OCI-LY1 (cell line): ENCODE measurements around the gene C10orf95.

ENCODE experiments used
- H2AFZ ChIP-seq: fragments of 200-600 bp; sonication (generic), shearing (Covaris generic); 2 replicates; pipeline ENCODE4 v1.6.0; 2014; ENCODE audit warnings: antibody characterized with exemption, mild to moderate bottlenecking, low read length
- H3F3A ChIP-seq: fragments of 200-600 bp; sonication (generic), shearing (Covaris generic); 2 replicates; pipeline ENCODE4 v1.6.0; 2014; ENCODE audit warnings: mild to moderate bottlenecking, antibody characterized with exemption, low read length, moderate library complexity; ENCODE audit not compliant: insufficient read depth
- H3K27ac ChIP-seq: fragments of 200-600 bp; sonication (generic); 2 replicates; pipeline ENCODE4 v1.5.1; 2014; ENCODE audit warnings: low read length, mixed run types, mild to moderate bottlenecking, low read depth; ENCODE audit not compliant: poor library complexity, severe bottlenecking
- H3K27me3 ChIP-seq: fragments of 200-600 bp; sonication (generic); 2 replicates; pipeline ENCODE4 v1.6.0; 2014; ENCODE audit warnings: antibody characterized with exemption, mild to moderate bottlenecking, low read length, moderate library complexity; ENCODE audit not compliant: insufficient read depth
- H3K36me3 ChIP-seq: fragments of 200-600 bp; sonication (generic); 2 replicates; pipeline ENCODE4 v1.6.1; 2014; ENCODE audit warnings: mild to moderate bottlenecking, antibody characterized with exemption, low read length, moderate library complexity, mixed read lengths; ENCODE audit not compliant: insufficient read depth
- H3K4me1 ChIP-seq: fragments of 200-600 bp; sonication (generic); 2 replicates; pipeline ENCODE4 v1.5.1; 2014; ENCODE audit warnings: mild to moderate bottlenecking, low read length, moderate library complexity; ENCODE audit not compliant: insufficient read depth, severe bottlenecking
- H3K4me2 ChIP-seq: fragments of 200-600 bp; sonication (generic), shearing (Covaris generic); 2 replicates; pipeline ENCODE4 v1.6.1; 2014; ENCODE audit warnings: low read length
- H3K4me3 ChIP-seq: fragments of 200-600 bp; sonication (generic); 2 replicates; pipeline ENCODE4 v1.5.1; 2014; ENCODE audit warnings: low read length, low read depth, mild to moderate bottlenecking, mixed read lengths; ENCODE audit not compliant: poor library complexity, severe bottlenecking
- H3K79me2 ChIP-seq: fragments of 200-600 bp; shearing (Covaris generic); 2 replicates; pipeline ENCODE4 v1.6.1; 2016; ENCODE audit warnings: mixed run types, low read length, mixed read lengths; ENCODE audit not compliant: insufficient read depth
- H3K9ac ChIP-seq: fragments of 200-600 bp; sonication (generic), shearing (Covaris generic); 2 replicates; pipeline ENCODE4 v1.6.1; 2014; ENCODE audit warnings: mild to moderate bottlenecking, low read length, mixed read lengths
- H3K9me2 ChIP-seq: fragments of 200-600 bp; sonication (generic), shearing (Covaris generic); 2 replicates; pipeline ENCODE4 v1.6.1; 2014; ENCODE audit warnings: low read depth, mild to moderate bottlenecking, low read length, mixed read lengths
- H3K9me3 ChIP-seq: fragments of 200-600 bp; shearing (Covaris generic); 2 replicates; pipeline ENCODE4 v1.6.1; 2014; ENCODE audit warnings: low read length, mixed read lengths
- H4K20me1 ChIP-seq: fragments of 200-600 bp; sonication (generic), shearing (Covaris generic); 2 replicates; pipeline ENCODE4 v1.6.0; 2016; ENCODE audit warnings: mild to moderate bottlenecking, low read length; ENCODE audit not compliant: insufficient read depth
- EZH2 ChIP-seq: fragments of 200-600 bp; sonication (generic), shearing (Covaris generic); IDR thresholded peaks from 2 replicates; pipeline ENCODE4 v1.8.0; 2017; ENCODE audit warnings: borderline replicate concordance, mixed run types, mild to moderate bottlenecking, antibody characterized with exemption, low read length, moderate library complexity, mixed read lengths
- TF ChIP-seq, protein P1 (sequence below): fragments of 200-600 bp; sonication (generic), shearing (Covaris generic); IDR thresholded peaks from 2 replicates; pipeline ENCODE4 v1.5.1; 2017; ENCODE audit warnings: mild to moderate bottlenecking, antibody characterized with exemption, low read length, moderate library complexity, mixed read lengths

Gene C10orf95

DNA sequence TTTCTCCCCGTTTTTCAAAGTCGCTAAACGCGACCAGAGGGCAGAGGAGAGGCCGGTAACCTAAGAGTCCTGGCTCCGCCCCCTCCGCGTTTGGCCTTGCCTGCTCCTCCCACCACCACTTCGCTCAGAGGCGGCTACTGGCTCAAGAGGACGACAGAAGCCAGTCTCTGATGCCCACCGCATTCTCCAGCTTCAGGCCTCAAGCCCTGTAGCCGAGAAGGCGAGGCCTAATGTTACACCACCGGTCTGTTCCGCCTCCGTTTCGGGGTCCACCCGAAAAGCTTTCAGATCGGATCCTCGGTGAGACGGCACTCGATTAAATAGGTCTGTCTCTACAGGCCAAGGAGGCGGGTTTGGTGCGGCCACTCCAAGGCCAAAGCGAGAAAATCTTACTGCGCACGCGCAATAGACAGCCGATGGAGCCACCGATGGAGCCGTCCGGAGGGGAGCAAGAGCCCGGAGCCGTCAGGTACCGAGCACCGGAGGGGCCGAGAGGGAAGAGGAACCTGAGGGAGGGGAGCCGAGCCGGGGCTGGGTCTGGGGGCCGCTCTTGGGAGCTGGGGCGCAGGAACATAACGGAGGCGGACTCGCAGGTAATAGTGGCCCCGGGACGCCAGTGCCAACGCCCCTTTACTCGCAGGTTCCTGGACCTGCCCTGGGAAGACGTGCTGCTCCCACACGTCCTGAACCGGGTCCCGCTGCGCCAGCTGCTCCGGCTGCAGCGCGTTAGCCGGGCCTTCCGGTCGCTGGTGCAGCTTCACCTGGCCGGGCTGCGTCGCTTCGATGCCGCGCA is 30.4 kb downstream of the C10orf95 start, which contains the start of gene FBXL15:
Gene FBXL15, plus strand, starts transcription at position 123 of the 793 bp plus-strand sequence. Its CDS starts 294 bp downstream, at position 417.
- Histone ChIP-seq H3K36me3 (no peaks in the 10 kb centered on the region), H3K4me3 (peak within 1 kb of the TSS; percentile 85), H3K9me3 (no peaks in the 10 kb centered on the region), H3K27ac (peak within 1 kb of the TSS; percentile 85), H3K79me2 (no peaks in the 10 kb centered on the region), H3F3A (no peaks in the 10 kb centered on the region), H3K4me2 (peak within 1 kb of the TSS; percentile 96), H4K20me1 (no peaks in the 10 kb centered on the region), H3K9ac (peak within 1 kb of the TSS; percentile 73), H3K9me2 (no peaks in the 10 kb centered on the region), H2AFZ (no peak within 1 kb of the TSS), H3K4me1 (peaks cover 28% of the 10 kb centered on the region), H3K27me3 (no peaks in the 10 kb centered on the region)
- TF ChIP-seq, protein P1, sequence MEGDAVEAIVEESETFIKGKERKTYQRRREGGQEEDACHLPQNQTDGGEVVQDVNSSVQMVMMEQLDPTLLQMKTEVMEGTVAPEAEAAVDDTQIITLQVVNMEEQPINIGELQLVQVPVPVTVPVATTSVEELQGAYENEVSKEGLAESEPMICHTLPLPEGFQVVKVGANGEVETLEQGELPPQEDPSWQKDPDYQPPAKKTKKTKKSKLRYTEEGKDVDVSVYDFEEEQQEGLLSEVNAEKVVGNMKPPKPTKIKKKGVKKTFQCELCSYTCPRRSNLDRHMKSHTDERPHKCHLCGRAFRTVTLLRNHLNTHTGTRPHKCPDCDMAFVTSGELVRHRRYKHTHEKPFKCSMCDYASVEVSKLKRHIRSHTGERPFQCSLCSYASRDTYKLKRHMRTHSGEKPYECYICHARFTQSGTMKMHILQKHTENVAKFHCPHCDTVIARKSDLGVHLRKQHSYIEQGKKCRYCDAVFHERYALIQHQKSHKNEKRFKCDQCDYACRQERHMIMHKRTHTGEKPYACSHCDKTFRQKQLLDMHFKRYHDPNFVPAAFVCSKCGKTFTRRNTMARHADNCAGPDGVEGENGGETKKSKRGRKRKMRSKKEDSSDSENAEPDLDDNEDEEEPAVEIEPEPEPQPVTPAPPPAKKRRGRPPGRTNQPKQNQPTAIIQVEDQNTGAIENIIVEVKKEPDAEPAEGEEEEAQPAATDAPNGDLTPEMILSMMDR: no peak
- no peak for TF ChIP-seq EZH2

DNA sequence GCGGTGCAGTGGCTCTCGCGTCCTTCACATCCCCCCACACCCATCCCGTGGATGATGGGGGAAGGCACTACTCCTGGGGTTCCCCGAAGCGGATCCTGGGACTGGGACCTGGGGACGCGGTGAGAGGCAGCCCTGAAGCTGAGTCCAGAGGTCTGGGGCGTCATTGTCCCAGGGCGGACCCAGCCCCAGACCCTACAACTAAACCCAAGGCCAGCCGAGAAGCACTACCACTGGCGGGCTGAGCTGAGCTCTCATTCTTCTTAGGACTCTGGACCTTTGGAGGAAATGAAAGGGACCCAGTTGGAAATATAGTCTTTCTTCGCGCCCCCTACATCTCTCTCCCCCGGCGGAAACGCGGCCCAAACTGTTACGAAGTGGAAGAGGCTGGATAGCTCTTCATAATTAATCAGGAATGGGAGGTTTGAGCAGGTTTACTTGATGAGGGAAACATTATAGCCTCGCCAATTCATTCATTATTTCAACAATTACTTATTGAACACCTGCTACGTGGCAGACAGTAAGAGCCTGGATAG is 31.1 kb downstream of the C10orf95 start:
- H3K9me3 ChIP-seq: no peaks in the 10 kb centered on the region
- no peaks in the 10 kb centered on the region for H3K79me2 ChIP-seq
- no peak overlapping the region for H2AFZ ChIP-seq
- peak overlapping the region; percentile 85 for H3K4me3 ChIP-seq
- peak overlapping the region; percentile 85 for H3K27ac ChIP-seq
- H3K9ac ChIP-seq: peak overlapping the region; percentile 73
- H3K9me2 ChIP-seq: no peaks in the 10 kb centered on the region
- peaks cover 28% of the 10 kb centered on the region for H3K4me1 ChIP-seq
- no peaks in the 10 kb centered on the region for H3K36me3 ChIP-seq
- H3K4me2 ChIP-seq: peak overlapping the region; percentile 96
- H3F3A ChIP-seq: no peaks in the 10 kb centered on the region
- TF ChIP-seq, protein P1: no peak
- no peak for TF ChIP-seq EZH2
- no peaks in the 10 kb centered on the region for H3K27me3 ChIP-seq
- no peaks in the 10 kb centered on the region for H4K20me1 ChIP-seq

DNA sequence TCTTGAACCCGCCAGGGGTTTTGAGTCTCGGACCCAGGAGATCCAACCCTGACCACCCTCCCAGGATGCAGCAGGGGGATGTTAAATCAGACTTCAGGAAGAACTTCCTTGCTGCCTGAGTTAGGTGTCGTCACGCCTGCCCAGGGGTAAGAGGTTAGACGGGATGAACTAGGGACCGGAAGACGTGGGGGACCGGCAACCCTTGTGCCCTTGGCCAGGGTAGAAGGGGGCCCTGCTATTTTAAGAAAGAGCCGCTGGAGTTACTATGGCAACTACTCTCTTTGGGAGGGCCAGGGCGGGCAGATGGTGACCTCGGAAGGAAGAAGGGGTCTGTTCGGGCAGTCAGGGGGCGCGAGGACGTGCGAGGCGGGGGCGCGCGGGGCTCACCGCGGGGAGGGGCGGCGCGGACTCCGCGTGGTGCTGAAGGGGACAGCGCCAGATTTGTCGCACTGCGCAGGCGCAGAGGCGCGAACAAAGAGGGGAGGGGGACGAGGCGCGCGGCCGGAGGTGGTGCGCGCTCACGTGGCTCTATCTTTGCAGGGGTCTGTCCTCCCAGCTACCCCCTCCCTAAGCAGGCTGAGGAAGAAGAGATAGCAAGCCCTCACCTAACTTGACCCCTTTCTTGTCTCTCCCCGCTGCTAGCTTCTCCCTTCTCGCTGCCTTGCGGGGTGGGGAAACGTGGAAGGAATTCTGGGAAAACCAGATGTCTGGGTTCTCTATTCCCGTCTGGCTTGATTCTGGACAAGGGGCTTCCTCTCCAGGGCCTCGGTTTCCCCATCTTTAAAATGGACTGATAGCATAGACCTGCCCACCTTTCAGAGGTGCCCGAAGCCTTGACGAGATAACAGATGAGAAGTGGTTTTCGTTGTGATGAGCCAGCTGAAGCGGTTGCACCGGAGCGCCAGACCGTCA is 31.8 kb downstream of the C10orf95 start:
- Histone ChIP-seq H4K20me1 (no peaks in the 10 kb centered on the region), H3K9me3 (no peaks in the 10 kb centered on the region), H2AFZ (no peak overlapping the region), H3F3A (no peaks in the 10 kb centered on the region), H3K4me2 (peak overlapping the region; percentile 96), H3K9me2 (no peaks in the 10 kb centered on the region), H3K36me3 (no peaks in the 10 kb centered on the region), H3K27ac (peak overlapping the region; percentile 85), H3K79me2 (no peaks in the 10 kb centered on the region), H3K27me3 (no peaks in the 10 kb centered on the region), H3K4me1 (peaks cover 28% of the 10 kb centered on the region), H3K9ac (peak overlapping the region; percentile 73; the same call in 1 of the 2 replicates), H3K4me3 (peak overlapping the region; percentile 85)
- TF ChIP-seq EZH2: no peak
- TF ChIP-seq, protein P1: no peak
